ENCODE results near the gene QSOX2. TPM values are rescaled to one million over a fixed set of nuclear protein-coding genes. Genes with fewer than 3 reads are reported as not detected.

Gene QSOX2
- total RNA-seq, 1 donor from 2014 or later, result 23.6 TPM

DNA sequence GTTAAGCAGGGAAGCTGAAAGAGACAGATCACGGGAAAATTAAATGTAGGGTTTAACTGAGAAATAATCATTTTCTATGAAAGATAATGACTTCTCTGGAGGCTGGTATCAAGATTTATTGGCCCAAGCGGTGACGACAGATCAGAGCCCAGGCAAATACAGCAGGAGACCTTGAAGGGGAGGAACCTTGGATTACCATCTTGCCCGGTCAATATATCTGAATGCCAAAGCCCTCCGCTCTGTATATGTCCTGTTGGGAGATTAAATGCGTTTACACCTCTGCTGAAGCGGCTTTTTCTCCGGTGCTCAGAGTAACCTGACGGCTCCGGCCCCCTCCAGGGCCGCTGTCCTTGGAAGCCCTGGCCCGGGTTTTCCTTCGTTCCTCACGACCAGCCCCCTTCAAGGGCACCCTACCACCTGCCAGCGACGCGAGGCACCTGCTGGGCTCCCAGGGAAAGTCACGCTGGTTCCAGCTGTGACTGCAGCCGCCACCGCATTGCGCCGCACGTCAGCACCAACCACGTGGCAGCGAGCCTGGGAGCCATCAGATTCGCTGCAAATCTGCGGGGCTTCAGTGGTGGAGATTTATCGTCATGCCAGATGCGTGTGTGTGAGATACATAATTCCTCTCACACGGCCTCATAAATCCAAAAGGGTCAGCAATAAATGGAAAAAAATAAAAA lies 4.4 kb upstream of the QSOX2 start:
- no peak for DNase-seq (ENCODE audit: extremely low spot score, unreplicated experiment)
- TF ChIP-seq, protein P1, sequence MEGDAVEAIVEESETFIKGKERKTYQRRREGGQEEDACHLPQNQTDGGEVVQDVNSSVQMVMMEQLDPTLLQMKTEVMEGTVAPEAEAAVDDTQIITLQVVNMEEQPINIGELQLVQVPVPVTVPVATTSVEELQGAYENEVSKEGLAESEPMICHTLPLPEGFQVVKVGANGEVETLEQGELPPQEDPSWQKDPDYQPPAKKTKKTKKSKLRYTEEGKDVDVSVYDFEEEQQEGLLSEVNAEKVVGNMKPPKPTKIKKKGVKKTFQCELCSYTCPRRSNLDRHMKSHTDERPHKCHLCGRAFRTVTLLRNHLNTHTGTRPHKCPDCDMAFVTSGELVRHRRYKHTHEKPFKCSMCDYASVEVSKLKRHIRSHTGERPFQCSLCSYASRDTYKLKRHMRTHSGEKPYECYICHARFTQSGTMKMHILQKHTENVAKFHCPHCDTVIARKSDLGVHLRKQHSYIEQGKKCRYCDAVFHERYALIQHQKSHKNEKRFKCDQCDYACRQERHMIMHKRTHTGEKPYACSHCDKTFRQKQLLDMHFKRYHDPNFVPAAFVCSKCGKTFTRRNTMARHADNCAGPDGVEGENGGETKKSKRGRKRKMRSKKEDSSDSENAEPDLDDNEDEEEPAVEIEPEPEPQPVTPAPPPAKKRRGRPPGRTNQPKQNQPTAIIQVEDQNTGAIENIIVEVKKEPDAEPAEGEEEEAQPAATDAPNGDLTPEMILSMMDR (conservative IDR thresholded peaks at IDR 0.05), result no peak
- no peak overlapping the region for H3K4me3 Mint-ChIP-seq
- no peaks in the 10 kb centered on the region for H3K4me1 Mint-ChIP-seq (ENCODE audit: unreplicated experiment)
- peaks cover 4% of the 10 kb centered on the region for H3K27me3 Mint-ChIP-seq
- H3K9me3 Mint-ChIP-seq, result no peaks in the 10 kb centered on the region
- no peaks in the 10 kb centered on the region for H3K36me3 Mint-ChIP-seq
- no peak overlapping the region for H3K27ac Mint-ChIP-seq

- TF ChIP-seq, protein P1 (conservative IDR thresholded peaks at IDR 0.05), result no peak
- H3K4me3 Mint-ChIP-seq, result no peak overlapping the region
These were observed 3.6 kb upstream of the QSOX2 start for GRCh38 chr9:136248951-136249876.

GRCh38 chr9:136247947-136248637 lies 2.5 kb upstream of the QSOX2 start:
- peaks cover 4% of the 10 kb centered on the region for H3K27me3 Mint-ChIP-seq
- no peak for DNase-seq (ENCODE audit: extremely low spot score, unreplicated experiment)
- peaks cover 15% of the 10 kb centered on the region for H3K4me1 Mint-ChIP-seq (ENCODE audit: unreplicated experiment)
- no peaks in the 10 kb centered on the region for H3K36me3 Mint-ChIP-seq
- no peak overlapping the region for H3K4me3 Mint-ChIP-seq
- TF ChIP-seq, protein P1 (conservative IDR thresholded peaks at IDR 0.05), result no peak
- no peaks in the 10 kb centered on the region for H3K9me3 Mint-ChIP-seq
- no peak overlapping the region for H3K27ac Mint-ChIP-seq

More at GRCh38 chr9:136248951-136249876, 3.6 kb upstream of the QSOX2 start:
- no peaks in the 10 kb centered on the region for H3K9me3 Mint-ChIP-seq
- DNase-seq (ENCODE audit: extremely low spot score, unreplicated experiment), result no peak
- H3K4me1 Mint-ChIP-seq (ENCODE audit: unreplicated experiment), result peaks cover 4% of the 10 kb centered on the region
- no peaks in the 10 kb centered on the region for H3K36me3 Mint-ChIP-seq
- no peak overlapping the region for H3K27ac Mint-ChIP-seq
- peaks cover 4% of the 10 kb centered on the region for H3K27me3 Mint-ChIP-seq

DNA sequence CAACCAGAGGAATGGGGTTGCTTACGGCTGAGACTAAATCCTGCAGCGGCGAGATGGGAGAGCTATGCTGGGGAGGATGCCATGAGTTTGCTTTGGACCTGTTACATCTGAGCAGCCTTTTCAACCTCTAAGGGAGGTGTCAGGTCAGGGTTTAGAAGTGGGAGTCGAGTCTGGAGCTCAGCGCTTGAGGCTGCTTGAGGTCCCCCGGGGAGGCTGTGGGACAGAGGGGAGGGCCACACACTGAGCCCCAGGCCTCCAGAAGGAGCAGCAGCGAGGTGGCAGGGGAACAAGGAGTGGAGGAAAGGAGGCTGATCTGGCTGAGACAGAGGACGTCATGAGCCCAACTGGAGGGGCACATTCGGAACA lies 1.9 kb upstream of the QSOX2 start:
- H3K27ac Mint-ChIP-seq, result peak overlapping the region; percentile 50
- peaks cover 20% of the 10 kb centered on the region for H3K4me1 Mint-ChIP-seq (ENCODE audit: unreplicated experiment)
- no peaks in the 10 kb centered on the region for H3K9me3 Mint-ChIP-seq
- H3K4me3 Mint-ChIP-seq, result no peak overlapping the region
- TF ChIP-seq, protein P1 (conservative IDR thresholded peaks at IDR 0.05), result no peak
- H3K27me3 Mint-ChIP-seq, result peaks cover 4% of the 10 kb centered on the region
- no peaks in the 10 kb centered on the region for H3K36me3 Mint-ChIP-seq
- no peak for DNase-seq (ENCODE audit: extremely low spot score, unreplicated experiment)

DNA sequence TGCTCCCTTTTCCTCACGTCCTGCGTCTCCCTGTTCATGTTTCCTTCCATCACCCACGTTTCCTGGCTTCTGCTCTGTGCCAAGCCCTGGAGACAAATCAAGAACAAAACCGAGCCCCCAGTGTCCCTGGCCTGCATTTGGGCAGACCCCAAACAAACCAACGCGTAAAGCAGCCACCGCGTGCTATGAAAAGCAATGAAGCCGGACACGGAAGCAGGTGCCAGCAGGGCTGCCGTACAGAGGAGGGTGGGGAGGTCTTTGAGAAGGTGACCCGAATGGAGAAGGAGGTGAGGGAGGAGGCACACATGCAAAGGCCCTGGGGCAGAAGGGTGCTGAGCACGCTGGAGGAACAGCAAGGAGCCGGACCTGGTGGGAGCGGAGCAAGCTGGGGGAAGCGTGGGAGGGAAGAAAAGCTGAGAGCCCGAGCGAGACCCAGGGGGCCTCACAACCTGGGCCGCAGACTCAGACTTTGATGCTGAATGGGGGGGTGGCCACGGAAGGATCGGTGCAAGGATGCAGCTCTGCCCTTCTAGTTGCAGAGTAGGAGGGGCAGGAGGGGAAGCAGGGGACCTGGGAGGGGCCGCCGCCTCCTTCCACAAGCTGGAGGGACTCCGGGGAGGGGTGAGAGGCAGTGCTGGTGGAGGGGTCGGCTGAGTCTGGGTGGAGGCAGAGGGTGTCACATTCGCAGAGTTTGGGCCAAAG lies 1.4 kb upstream of the QSOX2 start:
- TF ChIP-seq, protein P1 (conservative IDR thresholded peaks at IDR 0.05), result no peak
- peaks cover 4% of the 10 kb centered on the region for H3K27me3 Mint-ChIP-seq
- H3K4me3 Mint-ChIP-seq, result no peak overlapping the region
- no peak for DNase-seq (ENCODE audit: extremely low spot score, unreplicated experiment)
- H3K4me1 Mint-ChIP-seq (ENCODE audit: unreplicated experiment), result peaks cover 22% of the 10 kb centered on the region
- H3K36me3 Mint-ChIP-seq, result no peaks in the 10 kb centered on the region
- H3K9me3 Mint-ChIP-seq, result no peaks in the 10 kb centered on the region
- peak overlapping the region; percentile 50 for H3K27ac Mint-ChIP-seq

Measured in type B pancreatic cell (in vitro differentiated cells).